T-helper 2 cell (primary cell): ENCODE measurements around the gene ERMAP.

Experiments used
- DNase-seq, 5 experiments: peaks; one replicate each; pipeline versions ENCODE4 v3.0.0 to v3.0.0-alpha.2; 2012 to 2022

ERMAP gene

GRCh38 chr1:42880384-42880783 lies 63.5 kb downstream of the ERMAP start:
- DNase-seq = no peak

- no peak for DNase-seq
Observed at GRCh38 chr1:42886046-42886739, 69.3 kb downstream of the ERMAP start.

- DNase-seq = no peak
Observed at GRCh38 chr1:42886800-42887199, 69.9 kb downstream of the ERMAP start.

GRCh38 chr1:42887366-42887765 lies 70.4 kb downstream of the ERMAP start:
- no peak for DNase-seq

- no peak for DNase-seq
Observed at GRCh38 chr1:42888013-42888633, 71.2 kb downstream of the ERMAP start.

- DNase-seq = no peak
Observed at GRCh38 chr1:42889264-42889663, 72.3 kb downstream of the ERMAP start.

- DNase-seq = no peak
Observed at GRCh38 chr1:42891465-42892138, 74.7 kb downstream of the ERMAP start.
